GM12801 (cell line): ENCODE results near the gene MYO5B.

ENCODE experiments used
- TF ChIP-seq, protein P1 (sequence below): IDR thresholded peaks from one replicate; pipeline ENCODE4 v1.5.1; 2011; ENCODE audit warnings: control low read depth; ENCODE audit not compliant: insufficient read length; ENCODE audit errors: extremely low read depth

MYO5B gene

DNA sequence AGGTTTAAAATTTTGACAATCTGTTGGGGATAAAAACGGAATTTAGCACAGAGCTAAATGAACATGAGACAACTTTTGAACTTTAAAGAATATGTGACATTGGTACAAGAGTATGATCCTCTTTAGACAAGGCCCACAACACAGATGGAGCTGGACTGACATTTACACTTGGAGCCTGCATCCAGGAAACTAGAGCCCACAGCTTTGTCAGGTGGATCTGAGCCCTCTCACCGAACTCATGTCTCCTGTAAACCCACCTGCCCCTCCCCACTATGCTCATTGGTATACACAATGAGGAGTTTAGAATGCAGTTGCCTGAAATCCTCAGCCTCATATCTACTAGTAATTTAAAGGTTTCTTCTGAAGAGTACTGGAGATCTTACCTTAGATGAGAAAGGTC lies 359.5 kb downstream of the MYO5B start:
- TF ChIP-seq, protein P1, sequence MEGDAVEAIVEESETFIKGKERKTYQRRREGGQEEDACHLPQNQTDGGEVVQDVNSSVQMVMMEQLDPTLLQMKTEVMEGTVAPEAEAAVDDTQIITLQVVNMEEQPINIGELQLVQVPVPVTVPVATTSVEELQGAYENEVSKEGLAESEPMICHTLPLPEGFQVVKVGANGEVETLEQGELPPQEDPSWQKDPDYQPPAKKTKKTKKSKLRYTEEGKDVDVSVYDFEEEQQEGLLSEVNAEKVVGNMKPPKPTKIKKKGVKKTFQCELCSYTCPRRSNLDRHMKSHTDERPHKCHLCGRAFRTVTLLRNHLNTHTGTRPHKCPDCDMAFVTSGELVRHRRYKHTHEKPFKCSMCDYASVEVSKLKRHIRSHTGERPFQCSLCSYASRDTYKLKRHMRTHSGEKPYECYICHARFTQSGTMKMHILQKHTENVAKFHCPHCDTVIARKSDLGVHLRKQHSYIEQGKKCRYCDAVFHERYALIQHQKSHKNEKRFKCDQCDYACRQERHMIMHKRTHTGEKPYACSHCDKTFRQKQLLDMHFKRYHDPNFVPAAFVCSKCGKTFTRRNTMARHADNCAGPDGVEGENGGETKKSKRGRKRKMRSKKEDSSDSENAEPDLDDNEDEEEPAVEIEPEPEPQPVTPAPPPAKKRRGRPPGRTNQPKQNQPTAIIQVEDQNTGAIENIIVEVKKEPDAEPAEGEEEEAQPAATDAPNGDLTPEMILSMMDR = no peak

DNA sequence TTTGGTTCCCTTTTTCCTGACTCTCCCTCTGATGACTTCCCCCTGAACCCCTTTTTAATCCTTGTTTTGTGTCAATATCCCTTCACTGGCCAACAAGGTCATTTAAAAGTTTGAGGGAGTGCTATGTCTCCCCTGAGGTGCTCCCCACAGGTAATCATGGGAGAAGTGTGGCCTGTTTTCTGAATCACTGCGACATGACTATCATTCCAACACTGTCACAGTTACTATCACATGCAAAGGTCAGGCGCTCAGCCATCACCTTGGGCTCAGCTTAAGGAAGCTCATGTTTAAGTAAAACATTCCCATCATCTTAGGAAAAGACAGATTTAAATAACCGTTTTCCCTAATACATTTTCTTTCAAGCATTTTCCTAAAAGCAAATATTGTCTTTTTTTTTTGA lies 360.7 kb downstream of the MYO5B start:
- TF ChIP-seq, protein P1 = no peak

DNA sequence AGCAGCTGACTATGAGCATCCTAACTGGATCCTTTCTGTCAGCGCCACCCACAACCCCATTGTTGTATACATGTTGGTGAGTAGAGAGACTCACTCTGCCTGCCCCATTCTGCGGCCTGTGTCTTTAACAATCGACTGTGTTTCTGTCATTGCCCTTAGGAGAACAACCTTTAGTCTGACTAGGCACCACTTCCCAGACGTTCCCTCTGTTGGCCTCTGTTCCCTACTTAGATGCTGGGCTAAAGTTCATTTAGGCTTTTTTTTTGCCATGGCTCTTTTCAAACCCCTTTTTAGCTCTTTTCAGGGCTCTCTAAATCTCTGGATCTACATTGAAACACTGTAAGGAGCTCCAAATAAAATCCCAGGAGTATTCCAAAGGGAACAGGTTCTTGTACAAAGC lies 361.1 kb downstream of the MYO5B start:
- TF ChIP-seq, protein P1 = no peak

DNA sequence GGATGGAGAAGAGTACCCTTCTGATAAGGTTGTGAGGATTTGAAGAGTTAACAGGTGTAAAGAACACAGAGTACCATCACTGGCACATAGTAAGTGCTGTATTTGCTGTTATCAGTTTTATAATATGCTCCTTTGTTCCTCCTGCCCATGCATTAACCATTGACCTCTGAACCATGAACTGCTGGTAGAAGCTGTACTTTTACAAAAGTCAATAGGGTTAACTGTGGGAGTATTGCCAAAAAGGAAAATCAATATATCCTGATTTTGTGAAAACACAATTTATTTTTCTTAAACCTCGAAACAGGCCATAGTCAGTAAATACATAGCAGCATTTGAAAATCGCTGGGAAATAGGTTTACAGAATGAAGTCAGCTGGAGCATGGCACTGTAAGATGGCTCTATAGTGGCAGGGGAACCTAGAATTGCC lies 362.7 kb downstream of the MYO5B start:
- TF ChIP-seq, protein P1 = no peak

DNA sequence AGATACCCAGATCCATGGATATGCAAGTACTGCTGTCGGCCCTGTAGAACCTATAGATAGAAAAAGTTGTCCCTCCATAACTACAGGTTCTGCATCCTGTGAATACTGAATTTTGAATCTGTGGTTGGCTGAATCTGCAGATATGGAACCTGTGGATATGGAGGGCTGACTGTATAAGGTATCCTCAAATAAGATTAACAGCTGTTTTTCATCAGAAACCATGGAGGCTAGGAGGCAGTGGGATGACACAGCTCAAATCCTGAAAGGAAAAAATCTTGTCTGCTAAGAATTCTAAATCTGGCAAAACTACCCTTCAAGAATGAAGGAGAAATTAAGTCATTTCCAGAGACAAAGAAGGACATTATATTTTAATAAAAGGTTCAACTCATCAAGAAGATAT lies 367.0 kb downstream of the MYO5B start:
- TF ChIP-seq, protein P1 = no peak

DNA sequence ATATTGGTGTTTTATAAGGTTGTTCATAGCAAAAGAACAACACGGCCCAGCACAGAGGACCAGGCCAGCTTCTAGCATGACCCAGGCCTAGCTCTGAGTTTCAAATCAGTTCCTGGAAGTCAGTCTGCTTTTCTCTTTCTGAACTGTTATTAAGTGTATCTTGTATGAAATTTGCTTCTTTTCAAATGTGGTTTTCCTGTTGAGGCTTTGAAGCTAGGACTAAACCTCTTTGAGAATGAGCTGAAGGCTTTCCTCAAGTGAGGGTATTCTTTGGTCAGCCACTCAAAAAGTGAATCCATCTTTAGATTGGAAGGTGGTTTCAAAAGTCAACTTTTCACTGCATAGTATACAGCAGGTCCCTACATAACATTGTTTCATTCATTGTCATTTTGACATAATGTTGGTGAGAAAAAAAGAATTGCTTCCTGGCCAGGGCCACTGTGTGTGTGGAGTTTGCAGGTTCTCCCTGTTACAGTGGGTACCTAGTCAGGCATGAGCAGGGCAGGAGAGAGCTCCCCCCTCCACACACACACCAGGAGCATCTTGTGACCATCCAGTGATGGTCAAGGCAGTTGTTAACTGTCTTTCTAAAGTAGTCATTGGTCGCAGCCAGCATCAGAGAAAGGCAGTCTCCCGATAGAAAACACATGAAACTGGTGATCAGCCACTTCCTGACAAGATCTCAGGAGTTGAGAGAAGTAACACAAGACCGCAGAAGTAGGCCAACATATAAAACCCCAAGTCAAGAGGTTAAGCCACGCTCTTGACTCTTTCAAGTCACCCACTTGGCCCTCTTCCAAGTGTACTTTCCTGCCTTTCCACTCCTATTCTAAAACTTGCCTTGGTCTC lies 374.9 kb downstream of the MYO5B start:
- TF ChIP-seq, protein P1 = no peak

DNA sequence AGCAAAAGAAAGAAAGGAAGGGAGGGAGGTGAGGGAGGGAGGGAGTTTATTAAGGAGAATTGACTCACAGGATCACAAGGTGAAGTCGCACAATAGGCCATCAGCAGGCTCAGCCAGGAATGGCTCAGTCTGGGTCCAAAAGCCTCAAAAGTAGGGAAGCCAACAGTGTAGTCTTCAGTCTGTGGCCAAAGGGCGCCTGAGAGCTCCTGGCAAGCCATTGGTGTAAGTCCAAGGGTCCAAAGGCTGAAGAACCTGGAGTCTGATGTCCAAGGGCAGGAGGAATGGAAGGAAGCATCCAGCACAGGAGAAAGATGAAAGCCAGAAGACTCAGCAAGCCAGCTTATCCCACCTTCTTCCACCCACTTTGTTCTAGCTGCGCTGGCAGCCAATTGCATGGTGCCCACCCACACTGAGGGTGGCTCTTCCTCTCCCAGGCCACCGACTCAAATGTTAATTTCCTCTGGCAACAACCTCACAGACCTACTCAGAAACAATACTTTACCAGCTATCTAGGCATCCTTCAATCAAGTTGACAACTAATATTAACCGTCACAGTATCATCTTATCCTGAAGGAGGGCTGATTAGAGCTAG lies 375.8 kb downstream of the MYO5B start:
- TF ChIP-seq, protein P1 = no peak
